Gastroesophageal sphincter (tissue), 3 donors: ENCODE results near the gene EGF.

Experiments
- CTCF ChIP-seq, 4 experiments: fragments of 200-600 bp in 2 of 4; fragments of 450-650 bp in 2 of 4; sonication (generic) in 1 of 4; IDR thresholded peaks; one replicate each; pipeline ENCODE4 v1.5.1; 2017 to 2019; ENCODE audit warnings: antibody characterized with exemption in 4 of 4, mild to moderate bottlenecking in 2 of 4, moderate library complexity in 2 of 4
- EP300 ChIP-seq: sonication (generic); formaldehyde crosslinking; IDR thresholded peaks from one replicate; pipeline ENCODE4 v1.6.1; 2017; ENCODE audit warnings: antibody characterized with exemption, mild to moderate bottlenecking
- POLR2AphosphoS5 ChIP-seq: sonication (generic); formaldehyde crosslinking; IDR thresholded peaks from one replicate; pipeline ENCODE4 v1.6.1; 2017; ENCODE audit warnings: antibody characterized with exemption

- no peak for TF ChIP-seq EP300
- TF ChIP-seq POLR2AphosphoS5, result no peak
- TF ChIP-seq CTCF (IDR thresholded peaks at IDR 0.05), result no peak
These were observed 25.6 kb upstream of the EGF start for GRCh38 chr4:109887071-109887470.
